Activated T-helper 1 cell treated with anti-CD3 and anti-CD28 coated beads, Interleukin-2, amount 50 U/mL, for 16 hours (primary cell): ENCODE data around the gene CCDC86.

ENCODE experiments used
- DNase-seq, 2 donors: peaks; one replicate each; pipeline ENCODE4 v3.0.0-alpha.2; 2020; ENCODE audit warnings: low read depth in 1 of 2, low spot score in 1 of 2

Gene CCDC86

GRCh38 chr11:60891103-60891741, 49.3 kb downstream of the CCDC86 start:
- DNase-seq = no peak

GRCh38 chr11:60895687-60896086, 53.8 kb downstream of the CCDC86 start:
- DNase-seq = no peak

- DNase-seq = no peak
Measured at GRCh38 chr11:60897496-60897895, 55.6 kb downstream of the CCDC86 start.

- no peak for DNase-seq
Measured at GRCh38 chr11:60899046-60899936, 57.4 kb downstream of the CCDC86 start.

- DNase-seq = no peak
Measured at GRCh38 chr11:60899977-60900376, 58.1 kb downstream of the CCDC86 start.
